Measurements from ENCODE around the gene ACOT11. TPM values are rescaled to one million over a fixed set of nuclear protein-coding genes. Genes with fewer than 3 reads are reported as not detected.

ACOT11 gene
- polyA plus RNA-seq, 1 of the 3 experiments (the other 2 are of a cell fraction) = 6.9 TPM

DNA sequence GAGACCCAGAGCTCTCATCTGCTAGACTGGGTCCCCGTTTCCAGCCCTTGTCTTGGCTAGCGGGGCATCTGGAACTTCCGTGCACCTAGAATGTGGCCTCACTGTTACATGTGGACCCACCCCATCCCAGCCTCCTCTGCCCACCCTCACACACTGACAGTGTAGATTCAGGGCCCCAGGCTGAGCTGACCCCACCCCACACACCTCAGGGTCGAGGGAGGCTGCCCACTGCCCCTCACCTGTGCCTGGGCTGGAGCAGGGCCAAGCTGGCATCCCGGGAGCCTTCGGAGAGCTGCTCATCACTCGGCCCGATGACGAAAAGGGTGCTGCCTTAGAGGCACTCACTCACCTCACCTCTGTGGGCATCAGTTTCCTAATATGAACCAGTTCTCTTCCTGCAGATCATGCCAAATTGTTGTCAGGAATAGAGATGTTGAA, 11.1 kb downstream of the ACOT11 start (continued):
- TF ChIP-seq, protein P1, sequence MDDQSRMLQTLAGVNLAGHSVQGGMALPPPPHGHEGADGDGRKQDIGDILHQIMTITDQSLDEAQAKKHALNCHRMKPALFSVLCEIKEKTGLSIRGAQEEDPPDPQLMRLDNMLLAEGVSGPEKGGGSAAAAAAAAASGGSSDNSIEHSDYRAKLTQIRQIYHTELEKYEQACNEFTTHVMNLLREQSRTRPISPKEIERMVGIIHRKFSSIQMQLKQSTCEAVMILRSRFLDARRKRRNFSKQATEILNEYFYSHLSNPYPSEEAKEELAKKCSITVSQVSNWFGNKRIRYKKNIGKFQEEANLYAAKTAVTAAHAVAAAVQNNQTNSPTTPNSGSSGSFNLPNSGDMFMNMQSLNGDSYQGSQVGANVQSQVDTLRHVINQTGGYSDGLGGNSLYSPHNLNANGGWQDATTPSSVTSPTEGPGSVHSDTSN (IDR thresholded peaks at IDR 0.05) = no peak
- TF ChIP-seq NRF1 (IDR thresholded peaks at IDR 0.05; ENCODE audit: low read depth, low read length) = no peak
- TF ChIP-seq, protein P2, sequence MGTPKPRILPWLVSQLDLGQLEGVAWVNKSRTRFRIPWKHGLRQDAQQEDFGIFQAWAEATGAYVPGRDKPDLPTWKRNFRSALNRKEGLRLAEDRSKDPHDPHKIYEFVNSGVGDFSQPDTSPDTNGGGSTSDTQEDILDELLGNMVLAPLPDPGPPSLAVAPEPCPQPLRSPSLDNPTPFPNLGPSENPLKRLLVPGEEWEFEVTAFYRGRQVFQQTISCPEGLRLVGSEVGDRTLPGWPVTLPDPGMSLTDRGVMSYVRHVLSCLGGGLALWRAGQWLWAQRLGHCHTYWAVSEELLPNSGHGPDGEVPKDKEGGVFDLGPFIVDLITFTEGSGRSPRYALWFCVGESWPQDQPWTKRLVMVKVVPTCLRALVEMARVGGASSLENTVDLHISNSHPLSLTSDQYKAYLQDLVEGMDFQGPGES (IDR thresholded peaks at IDR 0.05; ENCODE audit: low read depth, low read length) = no peak
- TF ChIP-seq, protein P3, sequence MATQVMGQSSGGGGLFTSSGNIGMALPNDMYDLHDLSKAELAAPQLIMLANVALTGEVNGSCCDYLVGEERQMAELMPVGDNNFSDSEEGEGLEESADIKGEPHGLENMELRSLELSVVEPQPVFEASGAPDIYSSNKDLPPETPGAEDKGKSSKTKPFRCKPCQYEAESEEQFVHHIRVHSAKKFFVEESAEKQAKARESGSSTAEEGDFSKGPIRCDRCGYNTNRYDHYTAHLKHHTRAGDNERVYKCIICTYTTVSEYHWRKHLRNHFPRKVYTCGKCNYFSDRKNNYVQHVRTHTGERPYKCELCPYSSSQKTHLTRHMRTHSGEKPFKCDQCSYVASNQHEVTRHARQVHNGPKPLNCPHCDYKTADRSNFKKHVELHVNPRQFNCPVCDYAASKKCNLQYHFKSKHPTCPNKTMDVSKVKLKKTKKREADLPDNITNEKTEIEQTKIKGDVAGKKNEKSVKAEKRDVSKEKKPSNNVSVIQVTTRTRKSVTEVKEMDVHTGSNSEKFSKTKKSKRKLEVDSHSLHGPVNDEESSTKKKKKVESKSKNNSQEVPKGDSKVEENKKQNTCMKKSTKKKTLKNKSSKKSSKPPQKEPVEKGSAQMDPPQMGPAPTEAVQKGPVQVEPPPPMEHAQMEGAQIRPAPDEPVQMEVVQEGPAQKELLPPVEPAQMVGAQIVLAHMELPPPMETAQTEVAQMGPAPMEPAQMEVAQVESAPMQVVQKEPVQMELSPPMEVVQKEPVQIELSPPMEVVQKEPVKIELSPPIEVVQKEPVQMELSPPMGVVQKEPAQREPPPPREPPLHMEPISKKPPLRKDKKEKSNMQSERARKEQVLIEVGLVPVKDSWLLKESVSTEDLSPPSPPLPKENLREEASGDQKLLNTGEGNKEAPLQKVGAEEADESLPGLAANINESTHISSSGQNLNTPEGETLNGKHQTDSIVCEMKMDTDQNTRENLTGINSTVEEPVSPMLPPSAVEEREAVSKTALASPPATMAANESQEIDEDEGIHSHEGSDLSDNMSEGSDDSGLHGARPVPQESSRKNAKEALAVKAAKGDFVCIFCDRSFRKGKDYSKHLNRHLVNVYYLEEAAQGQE (IDR thresholded peaks at IDR 0.05; ENCODE audit: low read depth, low read length) = no peak
- TF ChIP-seq NFIC (IDR thresholded peaks at IDR 0.05; ENCODE audit: borderline replicate concordance) = no peak

DNA sequence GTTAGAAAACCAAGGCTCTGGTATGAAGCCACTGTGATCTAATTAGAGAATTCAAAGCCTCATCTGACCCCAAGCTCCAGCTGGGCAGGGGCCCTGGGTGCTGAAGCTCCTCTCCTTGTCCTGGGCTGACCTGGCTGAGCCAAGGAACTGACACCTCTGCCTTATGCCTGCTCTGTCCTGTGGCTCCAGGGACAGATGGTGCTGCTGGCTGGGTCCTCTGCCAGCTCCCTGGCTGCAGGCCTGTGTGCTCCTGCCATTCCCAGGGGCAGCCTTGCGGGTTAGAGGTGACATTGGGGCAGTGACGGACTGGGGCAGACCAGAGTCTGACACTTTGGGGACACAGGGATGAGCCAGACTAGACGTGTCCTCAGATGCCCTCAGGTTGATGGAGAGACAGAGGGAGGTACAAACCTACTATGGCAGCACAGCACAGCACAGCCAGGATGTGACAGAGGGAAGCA, 11.8 kb downstream of the ACOT11 start:
- no peaks in the 10 kb centered on the region for H3F3A ChIP-seq (replicated peaks; ENCODE audit: insufficient read depth)
- H3K27ac ChIP-seq (ENCODE audit: low read depth in 2 of 2, low read length in 1 of 2) = peak overlapping the region; percentile 30 to 53; a peak in 3 of 4 replicates
- ChIA-PET CTCF (interaction anchor here (0.7 to 4.6 kb wide), 3 partner anchors 10 to 437 kb away, joined by 4 to 25 read pairs (median 5); partner anchors contain the start of gene ACOT11), POLR2A (interaction anchor here (2.6 kb wide), 1 partner anchor 12 kb away, joined by 13 read pairs; the partner anchor contains the start of gene ACOT11)
- no peaks in the 10 kb centered on the region for H3K79me2 ChIP-seq (ENCODE audit: insufficient read depth)
- no peaks in the 10 kb centered on the region for H3K36me3 ChIP-seq (replicated peaks in 1 of 2; ENCODE audit: control insufficient read depth in 1 of 2, insufficient read depth in 2 of 2, low read length in 1 of 2)
- H3K4me2 ChIP-seq = no peak overlapping the region
- H3K9me3 ChIP-seq = no peaks in the 10 kb centered on the region
- H3K9ac ChIP-seq = no peak overlapping the region
- no peak overlapping the region for H2AFZ ChIP-seq (ENCODE audit: low read depth)
- WGBS (ENCODE audit: low lambda C conversion rate) = 76% methylated on average over 3 of the region's 3 CpGs
- H3K4me3 ChIP-seq (ENCODE audit: low read depth in 2 of 2, low read length in 1 of 2) = no peak overlapping the region
- TF ChIP-seq EP300 (IDR thresholded peaks at IDR 0.05; ENCODE audit: borderline replicate concordance in 1 of 2, low read depth in 1 of 2, low read length in 1 of 2) = peak in 1 of 2 experiments; percentile 42; a peak in 2 of 4 replicates
- no peak for TF ChIP-seq EZH2phosphoT487 (IDR thresholded peaks at IDR 0.05; ENCODE audit: borderline replicate concordance, low read depth)
- no peak for TF ChIP-seq YY1 (IDR thresholded peaks at IDR 0.05; ENCODE audit: low read depth)
- TF ChIP-seq, protein P4, sequence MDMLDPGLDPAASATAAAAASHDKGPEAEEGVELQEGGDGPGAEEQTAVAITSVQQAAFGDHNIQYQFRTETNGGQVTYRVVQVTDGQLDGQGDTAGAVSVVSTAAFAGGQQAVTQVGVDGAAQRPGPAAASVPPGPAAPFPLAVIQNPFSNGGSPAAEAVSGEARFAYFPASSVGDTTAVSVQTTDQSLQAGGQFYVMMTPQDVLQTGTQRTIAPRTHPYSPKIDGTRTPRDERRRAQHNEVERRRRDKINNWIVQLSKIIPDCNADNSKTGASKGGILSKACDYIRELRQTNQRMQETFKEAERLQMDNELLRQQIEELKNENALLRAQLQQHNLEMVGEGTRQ (IDR thresholded peaks at IDR 0.05; ENCODE audit: borderline replicate concordance, low read depth, low read length) = no peak
- H3K9me2 ChIP-seq = no peaks in the 10 kb centered on the region
- H4K20me1 ChIP-seq (ENCODE audit: insufficient read depth) = no peaks in the 10 kb centered on the region
- H3K27me3 ChIP-seq (ENCODE audit: insufficient read depth) = no peaks in the 10 kb centered on the region
- peaks cover 5 to 21% of the 10 kb centered on the region in 2 experiments; a peak in 2 of 4 replicates for H3K4me1 ChIP-seq (ENCODE audit: control insufficient read depth in 1 of 2, insufficient read depth in 2 of 2, low read depth in 1 of 2, low read length in 1 of 2)
- DNase-seq = peak; percentile 75
